Measurements from ENCODE around the gene MIEF1. TPM values are rescaled to one million over a fixed set of nuclear protein-coding genes. Genes with fewer than 3 reads are reported as not detected.
A peak's percentile ranks its signal among the peaks of the same experiment; 100 is the strongest.
"Not testable (repeated sequence)": the region's sequence is repeated elsewhere in the genome, so short reads cannot be mapped to it uniquely, and the experiment has no call there.

The MIEF1 gene
- total and polyA plus RNA-seq, 8 donors = 5.1 to 47.3 (median 16.2) TPM

GRCh38 chr22:39502789-39503409, 809 bp downstream of the MIEF1 start:
- TF ChIP-seq POLR2A (IDR thresholded peaks at IDR 0.05) (no peak), EP300 (IDR thresholded peaks at IDR 0.05) (no peak), POLR2AphosphoS5 (IDR thresholded peaks at IDR 0.05) (no peak)
- TF ChIP-seq, protein P1, sequence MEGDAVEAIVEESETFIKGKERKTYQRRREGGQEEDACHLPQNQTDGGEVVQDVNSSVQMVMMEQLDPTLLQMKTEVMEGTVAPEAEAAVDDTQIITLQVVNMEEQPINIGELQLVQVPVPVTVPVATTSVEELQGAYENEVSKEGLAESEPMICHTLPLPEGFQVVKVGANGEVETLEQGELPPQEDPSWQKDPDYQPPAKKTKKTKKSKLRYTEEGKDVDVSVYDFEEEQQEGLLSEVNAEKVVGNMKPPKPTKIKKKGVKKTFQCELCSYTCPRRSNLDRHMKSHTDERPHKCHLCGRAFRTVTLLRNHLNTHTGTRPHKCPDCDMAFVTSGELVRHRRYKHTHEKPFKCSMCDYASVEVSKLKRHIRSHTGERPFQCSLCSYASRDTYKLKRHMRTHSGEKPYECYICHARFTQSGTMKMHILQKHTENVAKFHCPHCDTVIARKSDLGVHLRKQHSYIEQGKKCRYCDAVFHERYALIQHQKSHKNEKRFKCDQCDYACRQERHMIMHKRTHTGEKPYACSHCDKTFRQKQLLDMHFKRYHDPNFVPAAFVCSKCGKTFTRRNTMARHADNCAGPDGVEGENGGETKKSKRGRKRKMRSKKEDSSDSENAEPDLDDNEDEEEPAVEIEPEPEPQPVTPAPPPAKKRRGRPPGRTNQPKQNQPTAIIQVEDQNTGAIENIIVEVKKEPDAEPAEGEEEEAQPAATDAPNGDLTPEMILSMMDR (IDR thresholded peaks at IDR 0.05) = no peak
- intact Hi-C loops (cut with DNase I; ENCODE audit: low total_unique reads) = no loop called here
- H3K4me1 ChIP-seq = peaks cover 34 to 66% (median 59%) of the 10 kb centered on the region in 4 donors
- H3K4me3 ChIP-seq = peak overlapping the region; percentile 71 to 99 (median 95)
- H3K27me3 ChIP-seq = no peaks in the 10 kb centered on the region
- H3K27ac ChIP-seq = peak overlapping the region; percentile 80 to 94 (median 90)
- no peak for DNase-seq
- WGBS, 5 donors = 3 to 7% (median 4%) methylated on average over 18 of the region's 18 CpGs
- H3K36me3 ChIP-seq = peaks cover 28 to 43% (median 39%) of the 10 kb centered on the region in 4 donors
- no peaks in the 10 kb centered on the region for H3K9me3 ChIP-seq

DNA sequence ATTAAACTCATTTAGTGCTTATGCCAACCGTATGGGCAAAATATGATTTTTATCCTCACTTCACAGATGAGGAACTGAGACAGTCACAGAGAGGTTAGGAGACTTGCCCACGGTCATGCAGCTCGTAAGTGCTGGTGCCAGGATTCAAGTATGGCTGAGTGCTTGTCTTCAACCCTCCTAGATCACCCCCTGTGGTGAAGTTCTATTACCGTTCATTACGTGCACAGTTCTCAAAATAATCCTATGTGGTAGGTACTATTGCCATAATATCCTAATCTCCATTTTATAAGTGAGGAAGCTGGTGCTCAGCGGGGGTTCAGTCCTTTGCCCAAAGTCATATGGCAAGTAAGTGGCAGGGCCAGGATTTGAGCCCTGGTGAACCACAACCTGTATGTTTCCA, 1.5 kb downstream of the MIEF1 start:
- H3K27ac ChIP-seq = peak overlapping the region in 1 of 5 donors; percentile 91
- DNase-seq = no peak

GRCh38 chr22:39504071-39504470, 2.0 kb downstream of the MIEF1 start:
- no peak for DNase-seq
- WGBS, 5 donors = 92 to 94% (median 93%) methylated on average over 16 of the region's 16 CpGs
- H3K27me3 ChIP-seq = no peaks in the 10 kb centered on the region
- no peak overlapping the region for H3K27ac ChIP-seq
- peaks cover 27 to 57% (median 48%) of the 10 kb centered on the region in 4 donors for H3K4me1 ChIP-seq
- H3K36me3 ChIP-seq = peaks cover 32 to 55% (median 51%) of the 10 kb centered on the region in 4 donors
- TF ChIP-seq, protein P1 (IDR thresholded peaks at IDR 0.05) = no peak
- TF ChIP-seq POLR2A (IDR thresholded peaks at IDR 0.05) (no peak), POLR2AphosphoS5 (IDR thresholded peaks at IDR 0.05) (no peak), EP300 (IDR thresholded peaks at IDR 0.05) (no peak)
- intact Hi-C loops (cut with DNase I; ENCODE audit: low total_unique reads) = no loop called here
- H3K9me3 ChIP-seq = no peaks in the 10 kb centered on the region
- H3K4me3 ChIP-seq = peak overlapping the region in 1 of 4 donors; percentile 95

More for the DNA sequence above, 1.5 kb downstream of the MIEF1 start:
- TF ChIP-seq POLR2AphosphoS5 (IDR thresholded peaks at IDR 0.05) = no peak
- no peak for TF ChIP-seq EP300 (IDR thresholded peaks at IDR 0.05)
- TF ChIP-seq POLR2A (IDR thresholded peaks at IDR 0.05) = no peak
- TF ChIP-seq, protein P1 (IDR thresholded peaks at IDR 0.05) = no peak
- Histone ChIP-seq H3K27me3 (no peaks in the 10 kb centered on the region), H3K9me3 (no peaks in the 10 kb centered on the region), H3K4me1 (peaks cover 27 to 60% (median 51%) of the 10 kb centered on the region in 4 donors), H3K4me3 (peak overlapping the region in 3 of 4 donors; percentile 95 to 99 (median 95)), H3K36me3 (peaks cover 28 to 51% (median 47%) of the 10 kb centered on the region in 4 donors)
- WGBS, 5 donors = 45 to 66% (median 59%) methylated on average over 6 of the region's 6 CpGs
- intact Hi-C loops (cut with DNase I; ENCODE audit: low total_unique reads) = no loop called here

- intact Hi-C loops (cut with DNase I; ENCODE audit: low total_unique reads); DNase-seq; H3K27me3 ChIP-seq; H3K4me3 ChIP-seq; H3K9me3 ChIP-seq; H3K27ac ChIP-seq: not testable (repeated sequence)
- H3K36me3 ChIP-seq = peaks cover 55 to 84% (median 81%) of the 10 kb centered on the region in 4 donors
- peaks cover 12 to 38% (median 32%) of the 10 kb centered on the region in 4 donors for H3K4me1 ChIP-seq
- 75 to 91% (median 79%) methylated on average over 10 of the region's 10 CpGs for WGBS, 5 donors
Measured at GRCh38 chr22:39507021-39507420, 4.9 kb downstream of the MIEF1 start.

DNA sequence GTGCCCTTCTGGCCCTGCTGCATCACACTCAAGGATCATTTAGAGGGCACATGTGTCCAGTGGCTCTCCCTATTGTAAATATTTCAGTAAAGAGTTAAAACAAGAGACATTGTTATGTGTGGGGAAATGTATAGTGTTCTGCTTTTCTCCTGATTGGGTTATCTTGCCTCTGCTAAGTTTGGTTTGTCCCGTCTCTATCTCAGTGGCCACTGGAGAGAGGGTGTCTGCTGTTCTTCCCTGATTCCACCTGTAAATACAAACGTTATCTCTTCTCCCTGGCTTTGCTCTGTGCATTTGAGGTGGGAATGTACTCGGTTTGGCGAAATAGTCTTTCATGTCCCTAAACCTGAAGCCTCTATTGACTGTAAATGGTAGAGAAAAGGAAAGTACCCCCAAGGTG, 6.3 kb downstream of the MIEF1 start:
- peaks cover 69 to 98% (median 94%) of the 10 kb centered on the region in 4 donors for H3K36me3 ChIP-seq
- 59 to 75% (median 66%) methylated on average over 4 of the region's 4 CpGs for WGBS, 5 donors
- intact Hi-C loops (cut with DNase I; ENCODE audit: low total_unique reads) = no loop called here
- DNase-seq = no peak
- TF ChIP-seq POLR2A (IDR thresholded peaks at IDR 0.05) (no peak), EP300 (IDR thresholded peaks at IDR 0.05) (no peak), POLR2AphosphoS5 (IDR thresholded peaks at IDR 0.05) (no peak)
- TF ChIP-seq, protein P1 (IDR thresholded peaks at IDR 0.05) = no peak
- H3K4me3 ChIP-seq = no peak overlapping the region
- H3K4me1 ChIP-seq = peaks cover 7 to 30% (median 23%) of the 10 kb centered on the region in 4 donors
- no peaks in the 10 kb centered on the region for H3K9me3 ChIP-seq
- H3K27me3 ChIP-seq = no peaks in the 10 kb centered on the region
- H3K27ac ChIP-seq = no peak overlapping the region

Data from stomach (tissue), 9 donors.